ENCODE results near the gene SYNDIG1. TPM values are rescaled to one million over a fixed set of nuclear protein-coding genes. Genes with fewer than 3 reads are reported as not detected.
A peak's percentile ranks its signal among the peaks of the same experiment; 100 is the strongest.

SYNDIG1 gene
- total RNA-seq, 1 donor from 2014 or later, result 5.7 TPM

DNA sequence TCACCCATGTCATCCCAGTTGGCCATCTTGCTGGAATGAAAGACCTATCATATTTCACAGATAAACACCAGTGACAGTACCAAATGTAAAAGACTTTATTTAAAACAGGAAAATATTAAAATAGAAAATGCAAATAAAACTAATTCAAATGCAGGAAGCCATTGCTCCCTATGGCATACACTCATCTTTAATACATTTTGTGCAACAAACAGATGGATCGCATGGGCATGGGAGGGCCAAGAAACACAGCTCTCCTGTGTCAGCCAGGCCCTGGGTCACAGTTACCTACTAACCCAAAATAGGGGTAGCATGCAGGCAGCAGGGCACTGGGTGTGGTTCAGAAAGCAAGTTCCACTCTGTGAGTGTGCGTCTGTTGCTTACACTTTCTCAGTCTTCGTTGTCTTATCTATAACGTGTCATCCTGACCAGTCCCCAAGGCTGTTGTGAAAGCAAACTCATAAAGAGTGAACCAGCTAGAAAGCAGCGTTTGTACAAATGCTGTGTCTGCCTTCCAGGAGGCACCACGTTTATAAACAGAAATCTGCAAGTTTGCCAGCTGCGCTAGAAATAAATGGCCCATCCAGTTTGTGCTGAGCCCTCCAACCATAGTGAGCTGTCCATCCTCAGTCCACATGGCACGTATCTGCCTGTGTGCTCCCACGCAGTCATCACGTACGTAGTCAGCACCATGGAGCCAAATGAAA, 180.5 kb downstream of the SYNDIG1 start:
- Histone ChIP-seq H2AFZ (ENCODE audit: low read depth, low read length) (no peak overlapping the region), H3K36me3 (ENCODE audit: insufficient read depth, low read length) (no peaks in the 10 kb centered on the region), H3K9ac (ENCODE audit: low read length) (no peak overlapping the region), H3K4me2 (ENCODE audit: low read length) (no peak overlapping the region), H3K27ac (ENCODE audit: low read depth, low read length) (no peak overlapping the region), H3K4me1 (ENCODE audit: insufficient read depth, low read length) (peaks cover 31% of the 10 kb centered on the region), H4K20me1 (ENCODE audit: insufficient read depth, low read length) (no peaks in the 10 kb centered on the region), H3K27me3 (ENCODE audit: insufficient read depth, low read length) (no peaks in the 10 kb centered on the region), H3K79me2 (ENCODE audit: insufficient read depth, low read length) (no peaks in the 10 kb centered on the region), H3K4me3 (ENCODE audit: insufficient read depth, low read depth, low read length) (no peak overlapping the region), H3K9me3 (ENCODE audit: insufficient read depth, low read depth, low read length) (no peaks in the 10 kb centered on the region)
- DNase-seq (ENCODE audit: low read depth), result peak; percentile 66
- H3K4me3 Mint-ChIP-seq (ENCODE audit: unreplicated experiment), result no peak overlapping the region
- H3K4me1 Mint-ChIP-seq (ENCODE audit: low read depth, unreplicated experiment), result peaks cover 45% of the 10 kb centered on the region
- no peak overlapping the region for H3K27ac Mint-ChIP-seq (ENCODE audit: unreplicated experiment)
- peaks cover 4% of the 10 kb centered on the region for H3K36me3 Mint-ChIP-seq (ENCODE audit: low read depth, unreplicated experiment)
- FAIRE-seq, result no peak
- TF ChIP-seq EZH2 (IDR thresholded peaks at IDR 0.05; ENCODE audit: insufficient read depth, low read length), result no peak
- TF ChIP-seq, protein P1, sequence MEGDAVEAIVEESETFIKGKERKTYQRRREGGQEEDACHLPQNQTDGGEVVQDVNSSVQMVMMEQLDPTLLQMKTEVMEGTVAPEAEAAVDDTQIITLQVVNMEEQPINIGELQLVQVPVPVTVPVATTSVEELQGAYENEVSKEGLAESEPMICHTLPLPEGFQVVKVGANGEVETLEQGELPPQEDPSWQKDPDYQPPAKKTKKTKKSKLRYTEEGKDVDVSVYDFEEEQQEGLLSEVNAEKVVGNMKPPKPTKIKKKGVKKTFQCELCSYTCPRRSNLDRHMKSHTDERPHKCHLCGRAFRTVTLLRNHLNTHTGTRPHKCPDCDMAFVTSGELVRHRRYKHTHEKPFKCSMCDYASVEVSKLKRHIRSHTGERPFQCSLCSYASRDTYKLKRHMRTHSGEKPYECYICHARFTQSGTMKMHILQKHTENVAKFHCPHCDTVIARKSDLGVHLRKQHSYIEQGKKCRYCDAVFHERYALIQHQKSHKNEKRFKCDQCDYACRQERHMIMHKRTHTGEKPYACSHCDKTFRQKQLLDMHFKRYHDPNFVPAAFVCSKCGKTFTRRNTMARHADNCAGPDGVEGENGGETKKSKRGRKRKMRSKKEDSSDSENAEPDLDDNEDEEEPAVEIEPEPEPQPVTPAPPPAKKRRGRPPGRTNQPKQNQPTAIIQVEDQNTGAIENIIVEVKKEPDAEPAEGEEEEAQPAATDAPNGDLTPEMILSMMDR (IDR thresholded peaks at IDR 0.05; ENCODE audit: insufficient read depth, low read depth, low read length), result no peak
- peaks cover 7% of the 10 kb centered on the region for H3K27me3 Mint-ChIP-seq (ENCODE audit: low read depth, unreplicated experiment)
- peaks cover 6% of the 10 kb centered on the region for H3K9me3 Mint-ChIP-seq (ENCODE audit: unreplicated experiment)

DNA sequence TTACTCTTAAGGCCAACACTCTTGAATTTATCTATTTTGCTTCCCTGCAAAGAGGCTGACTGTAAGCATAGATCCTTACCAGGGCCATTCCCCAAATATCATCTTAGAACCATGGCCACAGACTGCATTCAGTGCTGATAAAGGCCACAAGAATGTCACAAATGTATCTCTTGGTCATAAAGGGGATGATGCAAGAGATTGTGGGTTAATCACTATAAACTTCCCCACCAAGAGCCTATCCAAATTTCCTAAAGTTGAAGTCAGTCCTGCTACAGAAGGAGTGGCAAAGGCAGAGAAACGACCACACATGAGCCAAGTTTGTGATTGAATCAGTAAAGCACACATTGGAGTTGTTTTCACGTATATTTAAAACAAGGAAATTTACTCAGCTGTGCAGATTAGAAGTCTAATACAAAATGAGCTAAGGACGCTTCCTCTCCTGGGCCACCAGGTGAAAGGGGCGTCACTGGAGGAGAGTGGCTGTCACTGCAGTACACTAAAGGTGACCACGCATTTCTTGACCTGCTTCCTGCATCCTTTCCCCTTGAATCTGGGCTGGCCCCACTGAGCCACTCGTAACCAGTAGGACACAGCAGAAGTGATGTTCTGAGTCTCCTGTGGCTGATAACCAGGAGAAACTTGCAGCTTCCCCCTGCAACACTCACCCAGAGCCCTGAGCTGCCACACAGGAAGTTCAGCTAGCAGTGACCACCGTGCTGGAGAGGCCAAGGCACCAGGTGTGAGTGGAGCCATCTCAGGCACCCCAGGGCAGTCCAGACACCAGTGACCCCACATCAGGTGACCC, 181.9 kb downstream of the SYNDIG1 start:
- peak overlapping the region; percentile 64 for H3K4me2 ChIP-seq (ENCODE audit: low read length)
- Mint-ChIP-seq H3K4me1 (ENCODE audit: low read depth, unreplicated experiment) (peaks cover 46% of the 10 kb centered on the region), H3K27ac (ENCODE audit: unreplicated experiment) (peak overlapping the region; percentile 96), H3K9me3 (ENCODE audit: unreplicated experiment) (peaks cover 2% of the 10 kb centered on the region), H3K27me3 (ENCODE audit: low read depth, unreplicated experiment) (peaks cover 3% of the 10 kb centered on the region), H3K4me3 (ENCODE audit: unreplicated experiment) (peak overlapping the region; percentile 0), H3K36me3 (ENCODE audit: low read depth, unreplicated experiment) (peaks cover under 1% of the 10 kb centered on the region)
- no peaks in the 10 kb centered on the region for H3K79me2 ChIP-seq (ENCODE audit: insufficient read depth, low read length)
- no peaks in the 10 kb centered on the region for H3K27me3 ChIP-seq (ENCODE audit: insufficient read depth, low read length)
- H3K36me3 ChIP-seq (ENCODE audit: insufficient read depth, low read length), result no peaks in the 10 kb centered on the region
- H4K20me1 ChIP-seq (ENCODE audit: insufficient read depth, low read length), result no peaks in the 10 kb centered on the region
- peak overlapping the region; percentile 16 for H3K27ac ChIP-seq (ENCODE audit: low read depth, low read length)
- peak overlapping the region; percentile 11 for H3K9ac ChIP-seq (ENCODE audit: low read length)
- no peak overlapping the region for H2AFZ ChIP-seq (ENCODE audit: low read depth, low read length)
- DNase-seq (ENCODE audit: low read depth) (peak; percentile 94), FAIRE-seq (peak; percentile 99)
- H3K4me3 ChIP-seq (ENCODE audit: insufficient read depth, low read depth, low read length), result no peak overlapping the region
- H3K4me1 ChIP-seq (ENCODE audit: insufficient read depth, low read length), result peaks cover 31% of the 10 kb centered on the region
- H3K9me3 ChIP-seq (ENCODE audit: insufficient read depth, low read depth, low read length), result no peaks in the 10 kb centered on the region
- no peak for TF ChIP-seq EZH2 (IDR thresholded peaks at IDR 0.05; ENCODE audit: insufficient read depth, low read length)
- TF ChIP-seq, protein P1 (IDR thresholded peaks at IDR 0.05; ENCODE audit: insufficient read depth, low read depth, low read length), result no peak

All from astrocyte (in vitro differentiated cells and primary cell).